ENCODE data around the gene MACROD2.

The MACROD2 gene

GRCh38 chr20:15918631-15919030, 1923.3 kb downstream of the MACROD2 start:
- no peak for DNase-seq (ENCODE audit: low read depth)

DNA sequence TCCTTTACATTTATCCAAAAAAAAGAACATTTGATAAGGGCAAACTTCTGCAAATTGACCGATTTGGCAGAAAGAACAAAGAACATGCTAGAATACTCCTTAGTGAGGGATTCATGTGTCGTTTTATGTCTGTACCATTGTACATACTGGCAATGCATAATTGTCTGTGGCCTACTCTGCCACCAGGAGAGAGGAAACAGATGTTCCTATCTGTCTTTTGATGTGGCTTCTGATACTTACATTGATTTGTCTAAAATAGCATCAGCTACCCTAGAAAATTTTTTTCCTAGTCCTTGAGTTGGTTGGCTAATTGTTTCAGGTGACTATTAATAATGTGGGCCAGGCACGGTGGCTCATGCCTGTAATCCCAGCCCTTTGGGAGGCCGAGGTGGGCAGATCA, 1923.8 kb downstream of the MACROD2 start:
- DNase-seq (ENCODE audit: low read depth) = no peak

DNA sequence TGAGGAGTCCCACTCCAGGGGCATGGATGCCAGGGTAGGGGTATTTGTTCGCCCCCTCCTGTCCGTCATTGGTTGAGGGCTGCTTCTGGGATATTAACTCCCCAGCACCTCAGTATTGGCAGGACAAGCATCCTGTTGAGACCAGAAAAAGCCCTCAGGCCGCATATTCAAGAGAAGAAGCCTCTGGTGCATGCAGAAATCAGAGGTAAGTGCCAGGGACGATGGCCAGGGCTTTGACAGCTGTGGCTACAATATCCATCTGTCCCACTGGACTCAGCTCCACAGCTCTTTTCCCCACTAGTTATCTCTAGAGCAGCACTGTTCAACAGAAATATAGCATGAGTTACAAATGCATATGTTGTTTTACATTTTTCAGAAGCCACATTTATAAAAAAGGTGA, 1926.6 kb downstream of the MACROD2 start:
- DNase-seq (ENCODE audit: low read depth) = no peak

DNA sequence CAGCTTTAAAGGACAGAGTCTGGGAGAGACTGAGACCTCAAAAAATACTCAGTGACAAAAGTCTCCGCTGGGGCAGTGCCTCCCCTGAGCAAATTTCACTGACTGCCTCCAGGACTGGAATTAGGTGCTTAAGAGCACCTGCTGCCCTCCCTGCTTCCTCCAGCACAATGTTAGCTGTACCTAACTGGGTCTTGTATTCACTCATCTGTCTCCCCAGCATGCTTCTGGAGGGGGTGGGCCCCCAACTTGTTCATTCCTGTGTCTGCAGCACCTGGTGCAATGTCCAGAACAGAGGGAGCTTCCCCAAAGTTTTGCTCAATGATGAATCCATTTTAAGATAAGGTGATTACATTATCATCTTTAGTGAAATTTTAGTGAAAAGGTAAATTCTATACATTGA, 1927.2 kb downstream of the MACROD2 start:
- no peak for DNase-seq (ENCODE audit: low read depth)

- no peak for DNase-seq (ENCODE audit: low read depth)
Observed at GRCh38 chr20:15923030-15923776, 1927.9 kb downstream of the MACROD2 start.

GRCh38 chr20:15924556-15924955, 1929.2 kb downstream of the MACROD2 start:
- DNase-seq (ENCODE audit: low read depth) = no peak

DNA sequence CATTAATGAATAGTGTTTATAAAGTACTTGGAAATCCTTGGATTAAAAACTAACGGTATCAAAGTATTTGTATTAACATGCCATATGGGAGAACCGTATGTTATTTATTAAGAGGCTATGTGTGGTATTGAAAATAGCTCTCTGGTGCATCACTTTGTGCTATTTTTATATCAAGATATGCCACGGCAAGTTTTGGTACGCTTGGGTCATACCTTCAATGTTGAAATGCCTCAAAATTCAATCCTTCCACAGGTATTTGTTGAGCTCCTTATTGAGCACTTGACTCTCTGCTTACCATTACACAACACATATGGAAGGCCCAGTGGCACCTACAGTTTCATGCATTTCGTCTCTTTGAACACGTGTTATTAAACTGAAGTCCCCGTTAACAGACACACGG, 1930.1 kb downstream of the MACROD2 start:
- no peak for DNase-seq (ENCODE audit: low read depth)

- no peak for DNase-seq (ENCODE audit: low read depth)
Observed at GRCh38 chr20:15927893-15928650, 1932.8 kb downstream of the MACROD2 start.

DNA sequence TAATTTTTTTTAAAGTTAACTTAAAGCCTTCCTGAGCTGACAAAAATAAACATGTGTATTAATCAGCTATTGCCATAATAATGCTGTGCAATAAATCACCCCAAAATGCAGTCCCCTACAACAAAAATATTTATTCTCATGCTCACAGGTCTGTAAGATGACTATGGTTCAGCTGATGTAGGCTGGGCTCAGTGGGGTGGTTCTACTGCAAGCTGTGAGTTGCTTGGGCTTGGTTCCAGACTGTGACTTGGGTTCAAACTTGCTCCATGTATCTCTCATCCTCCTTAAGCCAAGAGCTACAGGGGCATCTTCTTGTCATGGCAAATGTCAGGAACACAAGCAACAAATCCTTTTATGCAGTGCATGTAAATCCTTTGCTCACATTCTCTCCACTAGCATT, 1933.6 kb downstream of the MACROD2 start:
- DNase-seq (ENCODE audit: low read depth) = no peak

- DNase-seq (ENCODE audit: low read depth) = no peak
Observed at GRCh38 chr20:15930311-15931305, 1935.3 kb downstream of the MACROD2 start.

GRCh38 chr20:15931897-15932296, 1936.6 kb downstream of the MACROD2 start:
- no peak for DNase-seq (ENCODE audit: low read depth)

- DNase-seq (ENCODE audit: low read depth) = no peak
Observed at GRCh38 chr20:15937179-15937578, 1941.9 kb downstream of the MACROD2 start.

DNA sequence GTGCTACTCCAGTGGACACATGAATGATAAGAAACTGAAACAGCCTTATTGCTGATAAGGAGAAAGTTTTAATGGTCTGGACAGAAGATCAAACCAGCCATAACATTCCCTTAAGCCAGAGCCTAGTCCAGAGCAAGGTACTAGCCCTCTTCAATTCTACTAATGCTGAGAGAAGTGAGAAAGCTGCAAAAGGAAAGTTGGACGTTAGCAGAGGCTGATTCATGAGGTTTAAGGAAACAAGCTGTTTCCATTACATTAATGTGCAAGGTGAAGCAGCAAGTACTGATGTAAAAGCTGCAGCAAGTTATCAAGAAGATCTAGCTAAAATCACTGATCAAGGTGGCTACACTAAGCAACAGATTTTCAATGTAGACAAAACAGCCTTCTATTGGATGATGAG, 1943.5 kb downstream of the MACROD2 start:
- no peak for DNase-seq (ENCODE audit: low read depth)

- no peak for DNase-seq (ENCODE audit: low read depth)
Observed at GRCh38 chr20:15940127-15940526, 1944.8 kb downstream of the MACROD2 start.

- DNase-seq (ENCODE audit: low read depth) = no peak
Observed at GRCh38 chr20:15942130-15942529, 1946.8 kb downstream of the MACROD2 start.

GRCh38 chr20:15945289-15945688, 1950.0 kb downstream of the MACROD2 start:
- DNase-seq (ENCODE audit: low read depth) = no peak

DNA sequence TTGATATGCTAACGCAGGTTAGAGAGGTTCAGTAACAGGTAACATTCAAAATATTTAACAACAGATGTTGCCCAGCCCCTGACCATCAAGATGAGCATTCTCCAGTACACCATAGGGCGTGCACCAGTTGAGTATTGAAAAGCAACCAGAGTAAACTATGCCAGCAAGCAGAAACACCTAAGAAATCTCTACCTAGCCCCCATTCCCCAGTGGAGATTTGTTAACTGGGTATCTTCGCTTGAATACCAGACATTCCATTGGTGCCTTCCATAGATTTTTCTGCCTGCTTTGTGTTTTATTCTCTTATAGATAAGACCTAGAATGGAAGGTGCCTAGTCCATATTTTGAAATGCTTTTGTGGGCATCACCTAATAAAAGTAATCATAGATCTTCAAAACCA, 1954.1 kb downstream of the MACROD2 start:
- no peak for DNase-seq (ENCODE audit: low read depth)

DNA sequence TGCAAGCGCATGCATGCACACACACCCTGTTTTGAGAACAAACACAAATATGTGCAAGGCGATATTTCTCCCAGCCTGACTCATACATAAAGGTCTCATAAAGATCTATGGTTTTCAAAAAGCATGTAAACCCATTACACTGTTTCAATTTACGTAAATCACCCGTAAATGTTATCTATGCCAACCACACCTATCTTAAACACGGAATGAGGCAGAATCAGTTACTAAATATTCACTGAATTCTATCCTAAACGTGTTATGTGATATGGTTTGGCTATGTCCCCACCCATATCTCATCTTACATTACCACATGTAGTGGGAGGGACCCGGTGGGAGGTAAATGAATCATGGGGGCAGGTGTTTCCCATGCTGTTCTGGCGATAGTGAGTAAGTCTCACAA, 1956.3 kb downstream of the MACROD2 start:
- DNase-seq (ENCODE audit: low read depth) = no peak

DNA sequence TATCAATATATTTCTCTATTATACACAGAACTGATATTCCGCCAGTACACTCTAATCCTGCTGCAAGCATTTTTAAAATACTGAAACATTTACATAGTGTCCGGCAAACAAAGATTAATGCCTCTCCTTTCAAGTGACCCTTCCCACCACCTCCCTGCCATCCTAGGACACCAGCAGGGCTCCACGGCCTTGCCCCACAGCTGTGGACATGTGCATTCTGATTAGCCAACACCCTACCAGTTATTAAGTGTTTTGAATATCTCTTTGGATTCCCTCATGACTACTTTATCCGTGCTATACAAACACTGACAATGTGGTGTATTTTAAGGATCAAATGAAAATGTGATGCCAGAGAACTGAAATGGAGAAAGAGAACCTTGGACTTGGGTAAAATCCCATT, 1962.8 kb downstream of the MACROD2 start:
- DNase-seq (ENCODE audit: low read depth) = no peak

DNA sequence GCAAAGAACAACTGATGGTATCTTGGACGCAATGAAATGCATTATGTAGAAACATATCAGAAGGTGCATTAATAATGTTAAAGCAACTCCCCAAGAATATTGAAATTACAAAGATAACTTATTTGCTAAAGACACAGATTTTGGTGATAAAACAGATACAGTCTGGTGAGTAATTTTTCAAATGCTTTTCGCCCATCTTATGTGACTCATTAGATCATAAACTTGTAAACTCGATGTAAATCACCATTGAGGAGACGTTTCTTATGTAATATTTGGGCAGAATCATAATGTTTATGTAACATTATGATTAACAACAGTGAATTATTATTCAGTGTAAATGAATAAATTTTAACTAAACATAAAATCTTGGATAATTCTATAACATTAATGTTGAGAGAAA, 1969.8 kb downstream of the MACROD2 start:
- DNase-seq (ENCODE audit: low read depth) = no peak

- DNase-seq (ENCODE audit: low read depth) = no peak
Observed at GRCh38 chr20:15967334-15967733, 1972.0 kb downstream of the MACROD2 start.

DNA sequence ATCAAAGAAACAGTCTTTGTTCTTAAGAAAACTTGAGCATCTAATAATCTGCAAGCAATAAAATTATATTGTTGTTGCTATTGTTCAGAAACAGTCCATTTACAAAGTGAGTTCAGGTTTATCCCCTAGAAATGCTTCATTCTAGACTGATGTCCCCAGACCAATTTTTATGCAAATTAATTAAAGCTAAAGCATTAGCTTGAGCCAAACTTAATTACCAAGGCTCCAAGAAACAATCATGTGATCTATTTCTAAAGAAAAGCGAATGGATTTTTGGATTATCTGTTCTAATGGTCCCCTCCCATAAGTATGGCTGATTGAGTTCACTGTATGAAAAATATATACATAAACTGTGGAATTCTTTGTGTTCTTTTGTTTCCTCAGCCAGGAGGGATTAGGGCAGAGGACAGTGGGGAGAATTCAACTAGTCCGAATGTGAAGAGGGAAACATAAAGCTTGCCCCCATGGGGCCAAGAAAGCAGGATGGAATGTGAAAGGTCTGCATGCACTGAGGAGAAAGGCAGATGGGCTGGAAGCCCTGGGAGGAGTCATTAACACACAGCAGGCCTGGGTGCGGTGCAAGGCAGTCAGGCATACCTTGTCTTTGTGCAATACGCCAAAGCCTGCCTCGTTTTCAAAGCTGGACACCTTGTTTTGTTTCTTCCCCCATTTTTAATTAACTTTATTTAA, 1980.9 kb downstream of the MACROD2 start:
- no peak for DNase-seq (ENCODE audit: low read depth)

All from stimulated activated CD8-positive, alpha-beta memory T cell treated with anti-CD3 and anti-CD28 coated beads, Interleukin-15, amount 100 ng/mL, for 24 hours (primary cell).